Activated CD8-positive, alpha-beta T cell treated with anti-CD3 and anti-CD28 coated beads for 36 hours (primary cell): ENCODE results near the gene SLC12A7. TPM values are rescaled to one million over a fixed set of nuclear protein-coding genes. Genes with fewer than 3 reads are reported as not detected.

Experiments
- ATAC-seq: fragments of 200-7000 bp; cut with Tn5 transposase; one replicate; pipeline ENCODE4 v1.10.0; 2021; ENCODE audit warnings: mild to moderate bottlenecking, moderate library complexity
- CTCF ChIA-PET: fragments of 350-600 bp; sonication (Branson Sonifier 250); formaldehyde crosslinking; loops from one replicate; lab custom pipeline; 2021; ENCODE audit warnings: antibody characterized with exemption; lab: Charles Lee
- POLR2A ChIA-PET: fragments of 350-600 bp; sonication (Branson Sonifier 250); formaldehyde crosslinking; loops from one replicate; lab custom pipeline; 2021; ENCODE audit warnings: antibody characterized with exemption; lab: Charles Lee
- DNase-seq: peaks from one replicate; pipeline ENCODE4 v3.0.0-alpha.2; 2020
- H3K27ac Mint-ChIP-seq: one replicate; pipeline ENCODE4 v1.8.0; 2021; ENCODE audit warnings: mild to moderate bottlenecking, mixed read lengths
- H3K27me3 Mint-ChIP-seq: one replicate; pipeline ENCODE4 v1.8.0; 2021; ENCODE audit warnings: mixed read lengths
- H3K36me3 Mint-ChIP-seq: one replicate; pipeline ENCODE4 v1.8.0; 2021; ENCODE audit warnings: low read depth, mixed read lengths
- H3K4me1 Mint-ChIP-seq: one replicate; pipeline ENCODE4 v1.8.0; 2021; ENCODE audit warnings: low read depth, mixed read lengths
- H3K4me3 Mint-ChIP-seq: one replicate; pipeline ENCODE4 v1.8.0; 2021; ENCODE audit warnings: mild to moderate bottlenecking, moderate library complexity, mixed read lengths
- H3K9me3 Mint-ChIP-seq: one replicate; pipeline ENCODE4 v1.8.0; 2021; ENCODE audit warnings: mixed read lengths
- CTCF ChIP-seq: fragments of 200-600 bp; IDR thresholded peaks from one replicate; pipeline ENCODE4 v1.8.0; 2022; ENCODE audit warnings: antibody characterized with exemption, mild to moderate bottlenecking
- intact Hi-C: fragments of 100-400 bp; cut with micrococcal nuclease; formaldehyde crosslinking; loops from one replicate; pipeline ENCODE4 v1.10.0; 2022
- total RNA-seq, 2 experiments: library from RNA; stranded (reverse); gene quantifications; one replicate each; pipeline ENCODE4 v1.2.3, GENCODE V29; 2021

The SLC12A7 gene
- total RNA-seq, 2 experiments from 2014 or later = 21.6 to 24.8 TPM

- Mint-ChIP-seq H3K4me3 (no peak overlapping the region), H3K9me3 (no peaks in the 10 kb centered on the region), H3K27ac (no peak overlapping the region), H3K4me1 (no peaks in the 10 kb centered on the region), H3K36me3 (no peaks in the 10 kb centered on the region), H3K27me3 (peaks cover 2% of the 10 kb centered on the region)
- DNase-seq (no peak), ATAC-seq (no peak)
- intact Hi-C loops = no loop called here
- CTCF ChIA-PET = interaction anchor here (1.8 kb wide), 1 partner anchor 108 kb away, joined by 5 read pairs; no protein-coding TSS in a partner anchor
- POLR2A ChIA-PET = no interaction called here
- TF ChIP-seq CTCF = no peak
Observed at GRCh38 chr5:1031306-1031959, 80.4 kb downstream of the SLC12A7 start.

- POLR2A ChIA-PET = no interaction called here
- TF ChIP-seq CTCF = no peak
- Mint-ChIP-seq H3K27me3 (peaks cover 2% of the 10 kb centered on the region), H3K4me1 (no peaks in the 10 kb centered on the region), H3K9me3 (no peaks in the 10 kb centered on the region), H3K27ac (no peak overlapping the region), H3K4me3 (no peak overlapping the region), H3K36me3 (no peaks in the 10 kb centered on the region)
- CTCF ChIA-PET = interaction anchor here (1.8 kb wide), 1 partner anchor 107 kb away, joined by 5 read pairs; no protein-coding TSS in a partner anchor
- ATAC-seq (no peak), DNase-seq (no peak)
- intact Hi-C loops = no loop called here
Observed at GRCh38 chr5:1030801-1031271, 81.0 kb downstream of the SLC12A7 start.

GRCh38 chr5:1029945-1030625 is 81.8 kb downstream of the SLC12A7 start:
- H3K27ac Mint-ChIP-seq = no peak overlapping the region
- CTCF ChIA-PET = interaction anchor here (1.8 kb wide), 1 partner anchor 106 kb away, joined by 5 read pairs; no protein-coding TSS in a partner anchor
- no peaks in the 10 kb centered on the region for H3K9me3 Mint-ChIP-seq
- H3K4me1 Mint-ChIP-seq = no peaks in the 10 kb centered on the region
- POLR2A ChIA-PET = no interaction called here
- TF ChIP-seq CTCF = no peak
- intact Hi-C loops = no loop called here
- no peak overlapping the region for H3K4me3 Mint-ChIP-seq
- peaks cover 1% of the 10 kb centered on the region for H3K27me3 Mint-ChIP-seq
- ATAC-seq (no peak), DNase-seq (no peak)
- no peaks in the 10 kb centered on the region for H3K36me3 Mint-ChIP-seq

- TF ChIP-seq CTCF = no peak
- no peaks in the 10 kb centered on the region for H3K4me1 Mint-ChIP-seq
- ChIA-PET CTCF (interaction anchor here (1.0 to 1.3 kb wide), 2 partner anchors 19 to 21 kb away, joined by 3 read pairs; partner anchors contain the start of gene NKD2), POLR2A (no interaction called here)
- H3K4me3 Mint-ChIP-seq = no peak overlapping the region
- no peaks in the 10 kb centered on the region for H3K9me3 Mint-ChIP-seq
- no peaks in the 10 kb centered on the region for H3K36me3 Mint-ChIP-seq
- intact Hi-C loops = no loop called here
- DNase-seq = no peak
- ATAC-seq = no peak
- no peak overlapping the region for H3K27ac Mint-ChIP-seq
- no peaks in the 10 kb centered on the region for H3K27me3 Mint-ChIP-seq
Observed at GRCh38 chr5:1029282-1029944, 82.5 kb downstream of the SLC12A7 start.
